Measurements from ENCODE around the gene MYOF. TPM values are rescaled to one million over a fixed set of nuclear protein-coding genes. Genes with fewer than 3 reads are reported as not detected.

MYOF gene
- total and polyA plus RNA-seq, 7 experiments from 2014 or later = 0.57 to 31.2 (median 1.5) TPM; not detected in 2

- POLR2A ChIA-PET = interaction anchor here (0.7 kb wide), 1 partner anchor 1205 kb away, joined by 3 read pairs; no protein-coding TSS in a partner anchor
- CTCF ChIA-PET = interaction anchor here (0.6 to 1.2 kb wide), 2 partner anchors 14 to 620 kb away, joined by 3 to 6 read pairs; partner anchors contain the start of gene MYOF
- peak; percentile 100 for ATAC-seq
- no peak within 1 kb of the TSS for H3K27ac ChIP-seq (ENCODE audit: low read depth, low read length)
- H3K4me3 Mint-ChIP-seq = peak within 1 kb of the TSS; percentile 84 to 95 (median 92)
- peaks cover 7 to 11% of the 10 kb centered on the region in 2 donors for H3K4me1 ChIP-seq (ENCODE audit: control insufficient read depth in 2 of 2, insufficient read depth in 2 of 2, low read length in 2 of 2)
- H3K9me3 ChIP-seq (ENCODE audit: control insufficient read depth in 2 of 3, low read length in 3 of 3) = no peaks in the 10 kb centered on the region
- peaks cover 0 to 9% (median 0%) of the 10 kb centered on the region in 5 donors for H3K36me3 Mint-ChIP-seq
- intact Hi-C loops (cut with micrococcal nuclease) = loop anchor here (1.0 to 10.0 kb wide), 18 partner anchors 8 to 1702 kb away; partner anchors contain the start of genes EXOC6 (in 2 of the 2), FRA10AC1 (in 2 of the 2), MYOF (in 2 of the 2) and TNKS2 (in 2 of the 2)
- peaks cover 0 to 2% (median 0%) of the 10 kb centered on the region in 11 donors for H3K9me3 Mint-ChIP-seq
- no peaks in the 10 kb centered on the region for H3K36me3 ChIP-seq (ENCODE audit: control insufficient read depth in 2 of 3, insufficient read depth in 3 of 3, low read length in 3 of 3)
- peak within 1 kb of the TSS in 8 of 9 donors; percentile 13 to 90 (median 72) for H3K27ac Mint-ChIP-seq
- peaks cover 0 to 9% (median 7%) of the 10 kb centered on the region in 5 donors for H3K27me3 Mint-ChIP-seq
- DNase-seq = peak; percentile 90 to 97 (median 94)
- H3K27me3 ChIP-seq (ENCODE audit: control insufficient read depth in 2 of 2, insufficient read depth in 2 of 2, low read length in 2 of 2) = no peaks in the 10 kb centered on the region
- peak within 1 kb of the TSS; percentile 100 for H3K4me3 ChIP-seq (ENCODE audit: low read length)
- peaks cover 0 to 48% (median 12%) of the 10 kb centered on the region in 7 donors for H3K4me1 Mint-ChIP-seq
Measured at GRCh38 chr10:93496322-93497041, 14.3 kb upstream of the MYOF start, which contains the start of gene CEP55. Gene CEP55 (plus strand): TSS chr10:93496612. CDS start chr10:93500052, 3,440 bp downstream.

- peaks cover 0 to 2% (median 0%) of the 10 kb centered on the region in 11 donors for H3K9me3 Mint-ChIP-seq
- ChIA-PET POLR2A (interaction anchor here (0.7 kb wide), 1 partner anchor 1204 kb away, joined by 3 read pairs; no protein-coding TSS in a partner anchor), CTCF (interaction anchor here (0.6 to 1.2 kb wide), 5 partner anchors 13 to 619 kb away, joined by 3 to 6 read pairs (median 3); partner anchors contain the start of gene MYOF)
- DNase-seq (peak in 1 of 9 donors; percentile 12), ATAC-seq (peak; percentile 24)
- H3K36me3 Mint-ChIP-seq = peaks cover 0 to 9% (median 0%) of the 10 kb centered on the region in 5 donors
- H3K27ac Mint-ChIP-seq = peak overlapping the region in 7 of 9 donors; percentile 13 to 88 (median 75)
- Histone ChIP-seq H3K36me3 (ENCODE audit: control insufficient read depth in 2 of 3, insufficient read depth in 3 of 3, low read length in 3 of 3) (no peaks in the 10 kb centered on the region), H3K4me1 (ENCODE audit: control insufficient read depth in 2 of 2, insufficient read depth in 2 of 2, low read length in 2 of 2) (peaks cover 7 to 11% of the 10 kb centered on the region in 2 donors), H3K9me3 (ENCODE audit: control insufficient read depth in 2 of 3, low read length in 3 of 3) (no peaks in the 10 kb centered on the region), H3K27ac (ENCODE audit: low read depth, low read length) (no peak overlapping the region), H3K4me3 (ENCODE audit: low read length) (peak overlapping the region; percentile 100), H3K27me3 (ENCODE audit: control insufficient read depth in 2 of 2, insufficient read depth in 2 of 2, low read length in 2 of 2) (no peaks in the 10 kb centered on the region)
- peak overlapping the region; percentile 84 to 95 (median 92) for H3K4me3 Mint-ChIP-seq
- peaks cover 0 to 9% (median 8%) of the 10 kb centered on the region in 5 donors for H3K27me3 Mint-ChIP-seq
- peaks cover 0 to 46% (median 12%) of the 10 kb centered on the region in 7 donors for H3K4me1 Mint-ChIP-seq
- intact Hi-C loops (cut with micrococcal nuclease) = loop anchor here (1.0 to 10.0 kb wide), 19 partner anchors 9 to 1701 kb away; partner anchors contain the start of genes EXOC6 (in 2 of the 2), FRA10AC1 (in 2 of the 2), MYOF (in 2 of the 2) and TNKS2 (in 2 of the 2)
Measured at GRCh38 chr10:93495654-93496321, 13.7 kb upstream of the MYOF start.

- H3K4me1 Mint-ChIP-seq = peaks cover 0 to 33% (median 12%) of the 10 kb centered on the region in 7 donors
- DNase-seq (no peak), ATAC-seq (no peak)
- POLR2A ChIA-PET = no interaction called here
- CTCF ChIA-PET = interaction anchor here (1.5 kb wide), 1 partner anchor 12 kb away, joined by 3 read pairs; the partner anchor contains the start of gene MYOF
- intact Hi-C loops (cut with micrococcal nuclease) = loop anchor here (10.0 kb wide), 2 partner anchors 1250 to 1700 kb away; partner anchors contain the start of gene TNKS2 (in 1 of the 2)
- Histone ChIP-seq H3K4me1 (ENCODE audit: control insufficient read depth in 2 of 2, insufficient read depth in 2 of 2, low read length in 2 of 2) (peaks cover 7 to 11% of the 10 kb centered on the region in 2 donors), H3K27ac (ENCODE audit: low read depth, low read length) (no peak overlapping the region), H3K36me3 (ENCODE audit: control insufficient read depth in 2 of 3, insufficient read depth in 3 of 3, low read length in 3 of 3) (no peaks in the 10 kb centered on the region), H3K27me3 (ENCODE audit: control insufficient read depth in 2 of 2, insufficient read depth in 2 of 2, low read length in 2 of 2) (no peaks in the 10 kb centered on the region), H3K9me3 (ENCODE audit: control insufficient read depth in 2 of 3, low read length in 3 of 3) (no peaks in the 10 kb centered on the region), H3K4me3 (ENCODE audit: low read length) (no peak overlapping the region)
- peaks cover 0 to 2% (median 0%) of the 10 kb centered on the region in 11 donors for H3K9me3 Mint-ChIP-seq
- H3K27ac Mint-ChIP-seq = no peak overlapping the region
- peak overlapping the region in 1 of 10 donors; percentile 13 for H3K4me3 Mint-ChIP-seq
- H3K27me3 Mint-ChIP-seq = peaks cover 0 to 14% (median 8%) of the 10 kb centered on the region in 5 donors
- peaks cover 0 to 4% (median 0%) of the 10 kb centered on the region in 5 donors for H3K36me3 Mint-ChIP-seq
Measured at GRCh38 chr10:93494494-93494893, 12.4 kb upstream of the MYOF start.

- Mint-ChIP-seq H3K36me3 (peaks cover 0 to 5% (median 0%) of the 10 kb centered on the region in 5 donors), H3K27me3 (peaks cover 3 to 21% (median 17%) of the 10 kb centered on the region in 5 donors), H3K9me3 (peaks cover 0 to 1% (median 0%) of the 10 kb centered on the region in 11 donors), H3K4me3 (no peak overlapping the region), H3K27ac (no peak overlapping the region), H3K4me1 (peaks cover 0 to 22% (median 11%) of the 10 kb centered on the region in 7 donors)
- H3K36me3 ChIP-seq (ENCODE audit: control insufficient read depth in 2 of 3, insufficient read depth in 3 of 3, low read length in 3 of 3) = no peaks in the 10 kb centered on the region
- no peaks in the 10 kb centered on the region for H3K9me3 ChIP-seq (ENCODE audit: control insufficient read depth in 2 of 3, low read length in 3 of 3)
- intact Hi-C loops (cut with micrococcal nuclease) = loop anchor here (10.0 kb wide), 2 partner anchors 1248 to 1698 kb away; partner anchors contain the start of gene TNKS2 (in 1 of the 2)
- no peaks in the 10 kb centered on the region for H3K27me3 ChIP-seq (ENCODE audit: control insufficient read depth in 2 of 2, insufficient read depth in 2 of 2, low read length in 2 of 2)
- no peak overlapping the region for H3K27ac ChIP-seq (ENCODE audit: low read depth, low read length)
- ATAC-seq (no peak), DNase-seq (no peak)
- H3K4me1 ChIP-seq (ENCODE audit: control insufficient read depth in 2 of 2, insufficient read depth in 2 of 2, low read length in 2 of 2) = peaks cover 7 to 11% of the 10 kb centered on the region in 2 donors
- no peak overlapping the region for H3K4me3 ChIP-seq (ENCODE audit: low read length)
- ChIA-PET POLR2A (no interaction called here), CTCF (no interaction called here)
Measured at GRCh38 chr10:93493162-93493561, 11.0 kb upstream of the MYOF start.

GRCh38 chr10:93491602-93492121 is 9.5 kb upstream of the MYOF start:
- DNase-seq = no peak
- Mint-ChIP-seq H3K9me3 (peaks cover 0 to 2% (median 0%) of the 10 kb centered on the region in 11 donors), H3K4me3 (no peak overlapping the region), H3K27ac (no peak overlapping the region), H3K4me1 (peaks cover 0 to 10% (median 6%) of the 10 kb centered on the region in 7 donors), H3K36me3 (peaks cover 0 to 5% (median 0%) of the 10 kb centered on the region in 5 donors), H3K27me3 (peaks cover 3 to 25% (median 17%) of the 10 kb centered on the region in 5 donors)
- Histone ChIP-seq H3K4me3 (ENCODE audit: low read length) (no peak overlapping the region), H3K9me3 (ENCODE audit: control insufficient read depth in 2 of 3, low read length in 3 of 3) (no peaks in the 10 kb centered on the region), H3K36me3 (ENCODE audit: control insufficient read depth in 2 of 3, insufficient read depth in 3 of 3, low read length in 3 of 3) (no peaks in the 10 kb centered on the region), H3K4me1 (ENCODE audit: control insufficient read depth in 2 of 2, insufficient read depth in 2 of 2, low read length in 2 of 2) (peaks cover 3 to 8% of the 10 kb centered on the region in 2 donors), H3K27me3 (ENCODE audit: control insufficient read depth in 2 of 2, insufficient read depth in 2 of 2, low read length in 2 of 2) (no peaks in the 10 kb centered on the region), H3K27ac (ENCODE audit: low read depth, low read length) (no peak overlapping the region)
- intact Hi-C loops (cut with micrococcal nuclease) = loop anchor here (10.0 kb wide), 2 partner anchors 1247 to 1697 kb away; partner anchors contain the start of gene TNKS2 (in 1 of the 2)
- no peak for ATAC-seq
- ChIA-PET CTCF (interaction anchor here (0.6 to 14.5 kb wide), 4 partner anchors 9 to 206 kb away, joined by 3 to 309 read pairs (median 8); partner anchors contain the start of gene MYOF), POLR2A (interaction anchor here (0.5 kb wide), 1 partner anchor 63 kb away, joined by 4 read pairs; no protein-coding TSS in a partner anchor)

All from naive thymus-derived CD4-positive, alpha-beta T cell (primary cell).